ENCODE data around the gene OR9A2.

DNA sequence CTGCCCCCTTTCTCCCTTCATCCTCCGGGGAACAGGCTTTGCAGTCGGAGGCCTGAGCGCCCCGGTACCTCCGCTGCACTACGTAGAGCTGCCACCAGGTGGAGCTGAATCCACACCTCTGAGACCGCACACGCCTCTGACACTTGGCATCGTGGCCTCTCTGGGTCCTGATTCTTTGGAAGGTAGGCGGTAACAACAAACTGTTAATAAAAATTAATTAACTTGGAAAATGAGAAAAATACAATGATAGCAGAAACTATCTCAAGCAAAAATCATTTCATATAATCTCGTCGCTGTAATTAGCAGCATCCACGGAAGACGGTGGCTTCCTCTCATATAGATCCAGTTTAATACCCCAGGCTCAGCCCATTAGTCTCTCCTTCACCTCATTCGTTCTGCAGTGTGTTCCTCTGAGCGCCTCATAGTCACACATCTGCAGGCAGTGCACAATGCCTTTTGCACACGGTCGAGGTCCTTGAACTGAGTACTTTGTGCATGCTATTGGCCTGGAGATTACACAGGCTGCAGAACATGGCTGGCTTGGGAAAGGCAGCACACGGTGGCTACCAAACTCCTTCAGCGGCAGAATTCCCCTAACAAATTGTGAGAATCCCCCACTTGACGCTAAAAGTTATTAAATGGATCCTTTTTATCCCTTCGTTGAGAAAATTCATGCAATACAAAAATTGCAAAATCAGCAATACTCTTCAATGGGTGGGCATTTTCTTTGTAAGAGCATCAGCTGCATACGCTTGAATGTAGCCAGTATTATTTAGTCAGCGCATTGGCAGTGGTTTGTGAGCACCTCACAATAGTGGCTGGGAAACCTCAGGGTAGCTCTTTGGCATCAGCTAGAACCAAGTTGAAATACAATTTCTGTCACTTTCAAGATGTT is 18.7 kb downstream of the OR9A2 start:
- no peak for TF ChIP-seq CEBPB (IDR thresholded peaks at IDR 0.05; ENCODE audit: low read depth)
- TF ChIP-seq CTCF (IDR thresholded peaks at IDR 0.05 in 2 of 3, conservative IDR thresholded peaks at IDR 0.05 in 1 of 3; ENCODE audit: borderline replicate concordance in 1 of 3, insufficient read depth in 1 of 3, low read depth in 2 of 3, low read length in 2 of 3), result peak; percentile 91 to 99 (median 91)
- no peak for TF ChIP-seq POLR2AphosphoS5 (IDR thresholded peaks at IDR 0.05; ENCODE audit: low read depth, low read length)
- TF ChIP-seq ZNF274 (IDR thresholded peaks at IDR 0.05; ENCODE audit: low read depth, low read length), result no peak
- TF ChIP-seq POLR2A (IDR thresholded peaks at IDR 0.05; ENCODE audit: borderline replicate concordance, extremely low read depth, insufficient read depth, insufficient read length), result no peak
